Measurements from ENCODE around the gene TOX2.

Gene TOX2

GRCh38 chr20:44019638-44020335 lies 105.1 kb downstream of the TOX2 start:
- peak; percentile 27 for DNase-seq (ENCODE audit: low spot score)

- DNase-seq (ENCODE audit: low spot score): no peak
Observed at GRCh38 chr20:44020406-44021148, 105.9 kb downstream of the TOX2 start.

GRCh38 chr20:44021186-44021585 lies 106.5 kb downstream of the TOX2 start:
- DNase-seq (ENCODE audit: low spot score): no peak

GRCh38 chr20:44021900-44022299 lies 107.2 kb downstream of the TOX2 start:
- no peak for DNase-seq (ENCODE audit: low spot score)

GRCh38 chr20:44022464-44022863 lies 107.8 kb downstream of the TOX2 start:
- no peak for DNase-seq (ENCODE audit: low spot score)

- no peak for DNase-seq (ENCODE audit: low spot score)
Observed at GRCh38 chr20:44023515-44024371, 109.1 kb downstream of the TOX2 start.

- DNase-seq (ENCODE audit: low spot score): no peak
Observed at GRCh38 chr20:44024820-44025580, 110.3 kb downstream of the TOX2 start.

GRCh38 chr20:44025756-44026155 lies 111.1 kb downstream of the TOX2 start:
- no peak for DNase-seq (ENCODE audit: low spot score)

GRCh38 chr20:44026647-44027342 lies 112.1 kb downstream of the TOX2 start:
- DNase-seq (ENCODE audit: low spot score): no peak

GRCh38 chr20:44027343-44028002 lies 112.8 kb downstream of the TOX2 start:
- no peak for DNase-seq (ENCODE audit: low spot score)

- no peak for DNase-seq (ENCODE audit: low spot score)
Observed at GRCh38 chr20:44028003-44028730, 113.5 kb downstream of the TOX2 start.

- no peak for DNase-seq (ENCODE audit: low spot score)
Observed at GRCh38 chr20:44028868-44029847, 114.5 kb downstream of the TOX2 start.

- no peak for DNase-seq (ENCODE audit: low spot score)
Observed at GRCh38 chr20:44029848-44030230, 115.2 kb downstream of the TOX2 start.

GRCh38 chr20:44030394-44030793 lies 115.7 kb downstream of the TOX2 start:
- no peak for DNase-seq (ENCODE audit: low spot score)

- no peak for DNase-seq (ENCODE audit: low spot score)
Observed at GRCh38 chr20:44031001-44031574, 116.4 kb downstream of the TOX2 start.

- no peak for DNase-seq (ENCODE audit: low spot score)
Observed at GRCh38 chr20:44031781-44032582, 117.3 kb downstream of the TOX2 start.

GRCh38 chr20:44032583-44033331 lies 118.1 kb downstream of the TOX2 start:
- DNase-seq (ENCODE audit: low spot score): no peak
